Peyer's patch (tissue), 4 donors: Measurements from ENCODE around the gene HBM.
"Not testable (repeated sequence)": the region's sequence is repeated elsewhere in the genome, so short reads cannot be mapped to it uniquely, and the experiment has no call there.

Experiments
- CTCF ChIP-seq, 6 experiments: fragments of 450-650 bp in 4 of 6; fragments of 200-600 bp in 2 of 6; sonication (generic) in 1 of 6; IDR thresholded peaks; one replicate each; pipeline ENCODE4 v1.5.1; 2017 to 2019; ENCODE audit warnings: antibody characterized with exemption in 6 of 6, mild to moderate bottlenecking in 3 of 6, moderate library complexity in 1 of 6
- POLR2A ChIP-seq, 2 donors: fragments of 450-650 bp; IDR thresholded peaks; one replicate each; pipeline ENCODE4 v1.5.1; 2017; ENCODE audit warnings: antibody characterized with exemption in 2 of 2, mild to moderate bottlenecking in 2 of 2, moderate library complexity in 2 of 2

DNA sequence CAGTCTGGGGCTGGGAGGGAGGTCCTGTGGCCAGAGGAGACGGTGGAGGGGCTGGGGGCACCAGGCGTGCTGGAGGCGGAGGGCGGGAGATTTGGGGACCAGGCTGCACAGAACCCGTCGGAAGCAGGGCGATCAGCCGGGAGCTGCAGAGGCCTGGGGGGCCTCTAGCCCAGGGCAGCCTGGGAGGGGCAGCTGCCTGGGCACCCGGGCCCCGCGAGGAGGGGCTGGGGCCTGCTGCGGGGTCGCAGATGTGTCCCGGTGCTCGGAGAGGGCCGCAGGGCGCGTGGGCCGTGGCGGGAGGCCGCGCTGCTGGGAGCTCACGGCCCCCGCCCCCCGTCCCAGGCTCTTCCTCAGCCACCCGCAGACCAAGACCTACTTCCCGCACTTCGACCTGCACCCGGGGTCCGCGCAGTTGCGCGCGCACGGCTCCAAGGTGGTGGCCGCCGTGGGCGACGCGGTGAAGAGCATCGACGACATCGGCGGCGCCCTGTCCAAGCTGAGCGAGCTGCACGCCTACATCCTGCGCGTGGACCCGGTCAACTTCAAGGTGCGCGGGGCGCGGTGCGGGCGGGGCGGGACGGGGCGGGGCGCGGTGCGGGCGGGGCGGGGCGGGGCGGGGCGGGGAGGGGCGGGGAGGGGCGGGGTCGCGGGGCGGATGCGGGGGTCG lies 12.1 kb upstream of the HBM start:
- not testable (repeated sequence) for TF ChIP-seq POLR2A, CTCF (IDR thresholded peaks at IDR 0.05)
